BE2C (cell line): ENCODE measurements around the gene PITRM1.

Experiments used
- DNase-seq: peaks from one replicate; pipeline ENCODE4 v3.0.0-alpha.2; 2020
- H3K27me3 ChIP-seq: fragments of 250-450 bp; sonication (Bioruptor Pico); 2 replicates; pipeline ENCODE4 v1.5.1; 2020; ENCODE audit warnings: mild to moderate bottlenecking
- H3K36me3 ChIP-seq: fragments of 250-450 bp; sonication (Bioruptor Pico); 2 replicates; pipeline ENCODE4 v1.5.1; 2020; ENCODE audit warnings: mild to moderate bottlenecking
- H3K4me1 ChIP-seq: fragments of 250-450 bp; sonication (Bioruptor Pico); 2 replicates; pipeline ENCODE4 v1.5.1; 2020
- H3K4me3 ChIP-seq: 2 replicates; pipeline ENCODE4 v1.5.1; 2011; ENCODE audit warnings: low read depth, low read length
- H3K9me3 ChIP-seq: fragments of 250-450 bp; sonication (Bioruptor Pico); 2 replicates; pipeline ENCODE4 v1.5.1; 2020
- CTCF ChIP-seq: IDR thresholded peaks from 2 replicates; pipeline ENCODE4 v1.5.1; 2012; ENCODE audit warnings: mild to moderate bottlenecking, low read depth, low read length

PITRM1 gene

GRCh38 chr10:3165196-3165595 is 7.4 kb downstream of the PITRM1 start:
- H3K4me3 ChIP-seq, result no peak overlapping the region

GRCh38 chr10:3163879-3164278 is 8.7 kb downstream of the PITRM1 start:
- Histone ChIP-seq H3K9me3 (no peaks in the 10 kb centered on the region), H3K4me3 (no peak overlapping the region), H3K36me3 (no peaks in the 10 kb centered on the region; the same call in 1 of the 2 replicates), H3K4me1 (no peaks in the 10 kb centered on the region), H3K27me3 (no peaks in the 10 kb centered on the region)
- TF ChIP-seq CTCF, result no peak
- no peak for DNase-seq

More at GRCh38 chr10:3165196-3165595, 7.4 kb downstream of the PITRM1 start:
- no peak for DNase-seq
- Histone ChIP-seq H3K4me1 (no peaks in the 10 kb centered on the region), H3K36me3 (no peaks in the 10 kb centered on the region), H3K9me3 (no peaks in the 10 kb centered on the region), H3K27me3 (no peaks in the 10 kb centered on the region)
- TF ChIP-seq CTCF, result no peak

GRCh38 chr10:3162533-3162932 is 10.0 kb downstream of the PITRM1 start:
- Histone ChIP-seq H3K4me1 (no peaks in the 10 kb centered on the region), H3K4me3 (no peak overlapping the region), H3K27me3 (no peaks in the 10 kb centered on the region), H3K9me3 (no peaks in the 10 kb centered on the region), H3K36me3 (no peaks in the 10 kb centered on the region; the same call in 1 of the 2 replicates)
- no peak for DNase-seq
- TF ChIP-seq CTCF, result peak; percentile 24

- TF ChIP-seq CTCF, result no peak
- H3K4me3 ChIP-seq, result no peak overlapping the region
- DNase-seq, result no peak
- no peaks in the 10 kb centered on the region for H3K27me3 ChIP-seq
- no peaks in the 10 kb centered on the region for H3K4me1 ChIP-seq
- H3K36me3 ChIP-seq, result peaks cover 4% of the 10 kb centered on the region; the same call in 1 of the 2 replicates
- H3K9me3 ChIP-seq, result no peaks in the 10 kb centered on the region
These were observed 13.4 kb downstream of the PITRM1 start for GRCh38 chr10:3159152-3159551.

- H3K36me3 ChIP-seq, result peaks cover 4% of the 10 kb centered on the region; the same call in 1 of the 2 replicates
- H3K4me3 ChIP-seq, result no peak overlapping the region
- H3K4me1 ChIP-seq, result no peaks in the 10 kb centered on the region
- no peak for DNase-seq
- no peaks in the 10 kb centered on the region for H3K9me3 ChIP-seq
- H3K27me3 ChIP-seq, result no peaks in the 10 kb centered on the region
- TF ChIP-seq CTCF, result no peak
These were observed 17.9 kb downstream of the PITRM1 start for GRCh38 chr10:3154666-3155065.

GRCh38 chr10:3152566-3152935 is 20.0 kb downstream of the PITRM1 start:
- Histone ChIP-seq H3K27me3 (no peaks in the 10 kb centered on the region), H3K4me1 (no peaks in the 10 kb centered on the region), H3K9me3 (no peaks in the 10 kb centered on the region), H3K36me3 (0 out of 2 replicates have a peak, but pooled peaks cover 4% of the 10 kb centered on the region), H3K4me3 (no peak overlapping the region)
- DNase-seq, result no peak
- TF ChIP-seq CTCF, result no peak
